ENCODE results near the gene LATS1. TPM values are rescaled to one million over a fixed set of nuclear protein-coding genes. Genes with fewer than 3 reads are reported as not detected.
"Not testable (repeated sequence)": the region's sequence is repeated elsewhere in the genome, so short reads cannot be mapped to it uniquely, and the experiment has no call there.

LATS1 gene
- total RNA-seq, 1 donor, result 33.4 TPM

- H3K4me3 ChIP-seq (ENCODE audit: low read depth, low read length), result no peak overlapping the region
- TF ChIP-seq CTCF (IDR thresholded peaks at IDR 0.05; ENCODE audit: insufficient read depth, low read length), result no peak
- no peak for DNase-seq (ENCODE audit: low read depth)
These were observed 23.0 kb downstream of the LATS1 start for GRCh38 chr6:149694921-149695320.

GRCh38 chr6:149691201-149691600, 26.7 kb downstream of the LATS1 start:
- H3K4me3 ChIP-seq (ENCODE audit: low read depth, low read length), result no peak overlapping the region
- TF ChIP-seq CTCF (IDR thresholded peaks at IDR 0.05; ENCODE audit: insufficient read depth, low read length), result no peak
- no peak for DNase-seq (ENCODE audit: low read depth)

- H3K4me3 ChIP-seq (ENCODE audit: low read depth, low read length), result no peak overlapping the region
- no peak for TF ChIP-seq CTCF (IDR thresholded peaks at IDR 0.05; ENCODE audit: insufficient read depth, low read length)
- DNase-seq (ENCODE audit: low read depth), result no peak
These were observed 31.7 kb downstream of the LATS1 start for GRCh38 chr6:149686230-149686629.

GRCh38 chr6:149683256-149683859, 34.5 kb downstream of the LATS1 start:
- no peak overlapping the region for H3K4me3 ChIP-seq (ENCODE audit: low read depth, low read length)
- no peak for TF ChIP-seq CTCF (IDR thresholded peaks at IDR 0.05; ENCODE audit: insufficient read depth, low read length)
- no peak for DNase-seq (ENCODE audit: low read depth)

- not testable (repeated sequence) for DNase-seq (ENCODE audit: low read depth); H3K4me3 ChIP-seq (ENCODE audit: low read depth, low read length)
These were observed 36.1 kb downstream of the LATS1 start for GRCh38 chr6:149681845-149682244.

- no peak for TF ChIP-seq CTCF (IDR thresholded peaks at IDR 0.05; ENCODE audit: insufficient read depth, low read length)
- DNase-seq (ENCODE audit: low read depth), result no peak
These were observed 36.7 kb downstream of the LATS1 start for GRCh38 chr6:149681209-149681608.

GRCh38 chr6:149680503-149680902, 37.4 kb downstream of the LATS1 start:
- H3K4me3 ChIP-seq (ENCODE audit: low read depth, low read length), result no peak overlapping the region
- DNase-seq (ENCODE audit: low read depth), result no peak
- no peak for TF ChIP-seq CTCF (IDR thresholded peaks at IDR 0.05; ENCODE audit: insufficient read depth, low read length)

More at GRCh38 chr6:149681209-149681608, 36.7 kb downstream of the LATS1 start:
- H3K4me3 ChIP-seq (ENCODE audit: low read depth, low read length), result no peak overlapping the region

- not testable (repeated sequence) for H3K4me3 ChIP-seq (ENCODE audit: low read depth, low read length); DNase-seq (ENCODE audit: low read depth)
These were observed 45.6 kb downstream of the LATS1 start for GRCh38 chr6:149672265-149672664.
